Prostate gland (tissue), 2 donors: ENCODE results near the gene EIF4G1.

Experiments
- CTCF ChIP-seq, 4 experiments: fragments of 200-600 bp in 2 of 4; fragments of 450-650 bp in 2 of 4; sonication (generic) in 2 of 4; IDR thresholded peaks; 1 replicate in 3 of 4; 2 replicates in 1 of 4; pipeline ENCODE4 v1.5.1; 2016 to 2019; ENCODE audit warnings: antibody characterized with exemption in 4 of 4, mild to moderate bottlenecking in 2 of 4, moderate library complexity in 2 of 4
- POLR2A ChIP-seq: fragments of 450-650 bp; IDR thresholded peaks from one replicate; pipeline ENCODE4 v1.6.1; 2016; ENCODE audit warnings: antibody characterized with exemption, mild to moderate bottlenecking
- POLR2AphosphoS5 ChIP-seq: sonication (generic); formaldehyde crosslinking; IDR thresholded peaks from one replicate; pipeline ENCODE4 v1.6.1; 2017; ENCODE audit warnings: antibody characterized with exemption

GRCh38 chr3:184282941-184283340 is 31.5 kb upstream of the EIF4G1 start:
- TF ChIP-seq CTCF (IDR thresholded peaks at IDR 0.05) (no peak), POLR2A (no peak), POLR2AphosphoS5 (no peak)
